Measurements from ENCODE around the gene PFKP.

Gene PFKP

GRCh38 chr10:3067118-3067858 lies at the start of gene PFKP:
TSS of gene PFKP (plus strand) at chr10:3067548. CDS start at chr10:3067596, 48 bp downstream.
- DNase-seq: no peak

DNA sequence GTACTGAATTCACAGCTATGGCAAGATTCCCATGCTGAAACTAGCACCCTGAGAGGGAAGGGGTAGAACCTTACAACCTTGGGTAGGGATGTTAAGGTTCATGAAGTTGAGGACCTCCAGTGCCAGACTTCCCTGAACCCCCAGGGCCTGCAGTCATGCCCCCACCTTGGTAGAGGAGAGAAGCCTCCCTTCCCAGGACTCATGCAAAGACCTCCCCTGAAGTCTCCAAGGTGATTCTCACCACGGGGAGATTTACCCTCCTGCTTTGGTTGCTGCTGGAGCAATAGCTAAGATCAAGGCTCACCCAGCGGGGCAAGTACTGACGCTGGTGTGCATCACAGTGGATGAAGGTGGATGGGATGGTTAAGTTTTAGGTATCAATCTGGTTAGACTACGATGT lies 49.1 kb upstream of the PFKP start:
- DNase-seq: no peak

GRCh38 chr10:3020311-3020710 lies 47.0 kb upstream of the PFKP start:
- DNase-seq: no peak

DNA sequence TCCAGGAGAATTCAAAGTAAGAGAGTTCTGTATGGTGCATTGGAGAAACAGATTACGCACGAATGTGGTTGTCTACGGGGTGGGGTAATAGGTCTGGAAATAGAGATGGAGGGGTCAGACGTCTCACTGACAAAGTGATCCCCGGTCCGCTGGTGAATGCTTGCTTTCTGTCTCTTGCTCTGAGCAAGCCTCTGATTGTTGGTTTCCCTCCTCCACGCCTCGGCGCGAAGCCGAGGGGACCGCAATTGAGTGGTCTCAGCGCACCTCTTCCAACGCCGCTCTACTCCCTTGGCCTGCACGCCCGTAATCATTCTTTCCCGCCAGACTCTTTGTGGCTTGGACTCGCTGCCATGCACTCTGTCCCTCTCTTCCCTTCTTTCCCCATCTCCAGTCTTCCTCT lies 46.5 kb upstream of the PFKP start:
- no peak for DNase-seq

- no peak for DNase-seq
Observed at GRCh38 chr10:3022027-3022426, 45.3 kb upstream of the PFKP start.

GRCh38 chr10:3023892-3024291 lies 43.5 kb upstream of the PFKP start:
- no peak for DNase-seq

DNA sequence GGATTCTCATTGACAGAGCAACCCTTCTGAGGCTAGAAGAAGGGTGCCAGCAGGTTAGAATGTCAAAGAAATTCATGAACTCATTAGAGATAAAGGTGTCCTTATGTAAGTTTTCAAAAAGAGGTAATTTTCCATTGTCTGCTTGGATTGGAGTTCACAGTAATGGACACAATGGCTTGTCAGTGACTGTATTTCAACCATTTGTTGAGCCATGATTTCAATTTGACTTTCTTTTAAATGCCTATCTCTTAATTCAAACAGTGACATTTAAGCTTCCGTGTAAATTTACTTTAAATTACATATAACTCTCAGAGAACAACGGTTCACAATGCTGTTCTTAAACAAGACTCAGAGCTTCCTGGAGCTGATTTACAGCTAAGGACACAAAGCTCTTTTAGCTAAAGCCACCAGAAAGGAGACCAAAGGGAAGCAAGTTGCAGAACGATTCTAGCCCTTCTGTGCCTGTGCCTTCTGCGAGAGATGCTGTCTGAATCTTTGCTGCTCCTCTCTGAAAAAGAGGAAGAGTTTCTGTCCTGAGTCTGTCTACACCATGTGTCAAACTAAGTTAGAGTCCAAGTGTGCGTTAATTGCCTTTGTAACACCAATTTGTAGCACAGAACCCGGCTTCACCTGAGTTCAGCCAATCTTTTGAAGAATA lies 42.2 kb upstream of the PFKP start:
- DNase-seq: no peak

- no peak for DNase-seq
Observed at GRCh38 chr10:3027866-3028265, 39.5 kb upstream of the PFKP start.

DNA sequence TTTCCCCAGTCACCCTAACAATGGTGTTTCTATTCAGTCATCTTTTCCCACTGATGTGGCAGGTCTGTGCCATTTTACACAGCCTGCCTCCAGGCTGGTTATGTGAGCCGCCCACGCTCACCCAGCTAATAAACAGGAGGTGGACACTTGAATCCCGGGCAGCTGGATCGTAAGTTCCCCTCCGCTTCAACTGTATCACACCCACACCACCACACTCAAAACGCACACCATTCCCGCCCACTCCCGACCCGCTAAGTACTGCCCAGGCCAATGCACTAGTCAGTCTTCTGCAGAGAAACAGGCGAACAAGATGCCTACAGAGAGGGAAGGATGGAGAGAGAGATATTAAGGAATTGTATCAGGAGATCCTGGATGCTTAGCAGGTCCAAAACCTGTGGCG lies 38.9 kb upstream of the PFKP start:
- DNase-seq: no peak

DNA sequence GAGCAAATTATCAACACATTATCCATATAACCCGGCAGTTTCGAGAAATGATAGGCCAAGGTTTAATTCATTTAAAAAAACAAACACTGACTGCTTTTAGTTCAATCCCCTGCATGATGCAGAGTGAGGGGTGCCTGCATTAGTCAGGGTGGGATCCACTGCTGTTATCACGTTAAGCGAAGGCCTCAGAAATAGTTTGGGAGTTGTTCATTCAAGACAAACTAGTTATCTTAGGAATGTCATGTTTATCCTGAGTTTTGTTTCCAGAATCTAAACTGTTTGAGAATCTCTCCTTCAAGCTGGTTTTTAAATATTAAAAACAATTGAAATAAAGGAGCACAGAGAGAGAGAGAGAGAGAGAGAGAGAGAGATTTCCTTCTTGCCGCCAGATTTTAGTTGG lies 36.6 kb upstream of the PFKP start:
- DNase-seq: no peak

- no peak for DNase-seq
Observed at GRCh38 chr10:3031490-3031889, 35.9 kb upstream of the PFKP start.

DNA sequence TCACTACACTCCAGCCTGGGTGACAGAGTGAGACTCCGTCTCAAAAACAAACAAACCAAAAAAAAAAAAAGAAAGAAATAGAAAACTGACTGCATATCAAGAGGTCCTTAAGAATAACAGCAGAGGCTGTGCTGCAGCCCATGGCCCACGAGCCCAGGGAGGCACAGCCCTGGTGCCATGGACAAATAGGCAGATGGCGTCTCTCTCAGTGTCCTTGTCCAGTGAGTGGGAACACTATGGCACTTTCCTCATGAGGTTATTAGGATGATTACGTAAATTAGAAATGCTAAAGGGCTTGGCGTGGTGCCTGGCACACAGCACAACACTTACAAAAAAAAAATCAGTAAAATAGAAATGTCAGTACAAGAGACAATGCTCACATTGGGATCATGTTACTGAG lies 33.4 kb upstream of the PFKP start:
- DNase-seq: no peak

DNA sequence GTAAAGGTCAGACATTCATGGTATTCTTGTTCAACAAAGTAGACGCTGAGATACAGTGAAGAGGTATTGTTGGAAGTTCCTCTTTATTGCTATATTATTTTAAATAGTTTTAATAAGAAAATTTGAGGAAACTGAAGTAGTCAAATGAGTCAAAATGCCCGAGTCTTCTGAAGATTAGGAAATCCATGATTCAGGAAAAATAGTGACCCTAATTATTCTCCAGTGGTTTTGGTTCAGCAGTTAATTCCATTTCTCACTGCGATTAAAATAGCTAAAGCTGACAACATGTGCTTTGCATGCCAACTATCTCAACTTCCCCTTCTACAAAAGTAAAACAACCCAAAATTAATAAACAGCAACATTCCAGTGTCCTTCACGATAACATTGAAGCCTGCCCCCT lies 32.7 kb upstream of the PFKP start:
- DNase-seq: no peak

GRCh38 chr10:3036155-3037021 lies 31.0 kb upstream of the PFKP start:
- DNase-seq: no peak

GRCh38 chr10:3037182-3037581 lies 30.2 kb upstream of the PFKP start:
- DNase-seq: no peak

GRCh38 chr10:3040069-3040468 lies 27.3 kb upstream of the PFKP start:
- DNase-seq: no peak

DNA sequence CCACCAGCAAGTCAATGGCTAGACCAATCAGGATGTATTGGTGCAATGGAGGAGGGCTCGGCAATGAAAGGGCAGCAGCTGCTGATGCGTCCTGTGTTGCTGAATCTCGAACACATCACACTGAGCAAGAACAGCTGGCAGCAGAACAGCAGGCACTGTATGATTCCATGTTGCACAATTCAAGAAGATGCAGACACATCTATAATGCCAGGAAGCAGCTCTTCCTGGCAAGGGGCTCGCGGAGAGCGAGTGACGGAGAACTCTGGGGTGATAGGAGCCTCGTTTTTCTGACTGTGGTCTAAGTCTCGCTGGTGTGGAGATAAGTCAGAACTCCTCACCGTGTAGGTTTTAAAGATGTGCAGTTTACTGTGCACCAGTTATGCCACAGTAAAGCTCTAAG lies 24.8 kb upstream of the PFKP start:
- DNase-seq: no peak

GRCh38 chr10:3043512-3044368 lies 23.6 kb upstream of the PFKP start:
- DNase-seq: peak; percentile 3 to 61

DNA sequence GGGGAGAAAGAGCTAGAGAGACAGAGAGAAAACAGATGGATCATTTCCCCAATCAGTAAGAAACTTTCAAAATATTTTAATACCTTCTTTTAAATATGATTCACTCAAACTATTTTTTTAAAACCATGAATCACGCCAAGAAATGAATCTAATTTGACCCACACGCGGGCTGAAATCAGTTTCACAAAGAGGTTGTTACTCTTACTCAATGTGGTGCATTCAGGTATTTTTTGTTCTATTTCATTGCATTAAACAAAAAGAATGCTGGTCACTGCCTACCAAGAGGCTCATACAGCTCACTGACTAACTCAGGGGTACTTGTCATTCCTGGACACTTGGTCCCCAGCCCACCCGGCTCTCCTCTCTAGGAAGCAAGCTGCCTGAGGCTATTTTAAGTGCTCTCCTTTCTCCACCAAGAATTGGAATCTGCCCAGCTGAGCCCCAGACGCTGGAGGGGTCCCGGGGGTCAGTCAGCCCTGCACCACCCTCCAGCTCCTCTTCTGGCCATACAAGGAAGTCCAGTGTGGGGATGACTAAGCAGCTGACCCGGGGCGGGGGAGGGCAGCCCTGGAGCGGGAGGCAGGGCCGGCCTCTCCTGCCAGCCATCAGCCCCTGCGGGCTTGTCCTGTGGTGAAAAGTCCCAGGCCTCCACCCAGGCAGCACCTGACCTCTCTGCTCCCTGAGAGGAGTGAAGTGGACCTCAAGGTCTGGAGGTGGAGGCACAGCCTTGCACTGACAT lies 21.7 kb upstream of the PFKP start:
- DNase-seq: no peak

GRCh38 chr10:3046210-3046779 lies 21.1 kb upstream of the PFKP start:
- no peak for DNase-seq

GRCh38 chr10:3046981-3047547 lies 20.3 kb upstream of the PFKP start:
- no peak for DNase-seq
